IPS-18a (cell line): ENCODE results near the gene TAS1R1.
"Not testable (repeated sequence)": the region's sequence is repeated elsewhere in the genome, so short reads cannot be mapped to it uniquely, and the experiment has no call there.

ENCODE experiments used
- H3K27ac ChIP-seq: one replicate; pipeline ENCODE4 v1.5.1; 2013; ENCODE audit warnings: low read length
- H3K27me3 ChIP-seq: one replicate; pipeline ENCODE4 v1.6.1; 2013; ENCODE audit warnings: mild to moderate bottlenecking, low read length; ENCODE audit not compliant: control insufficient read depth, insufficient read depth
- H3K36me3 ChIP-seq: one replicate; pipeline ENCODE4 v1.6.1; 2013; ENCODE audit warnings: low read depth, low read length; ENCODE audit not compliant: control insufficient read depth
- H3K4me1 ChIP-seq: one replicate; pipeline ENCODE4 v1.6.1; 2013; ENCODE audit warnings: low read depth, low read length; ENCODE audit not compliant: control insufficient read depth
- H3K4me3 ChIP-seq: one replicate; pipeline ENCODE4 v1.5.1; 2013; ENCODE audit warnings: low read length
- H3K9ac ChIP-seq: one replicate; pipeline ENCODE4 v1.6.1; 2013; ENCODE audit warnings: mild to moderate bottlenecking, low read length, moderate library complexity
- H3K9me3 ChIP-seq: one replicate; pipeline ENCODE4 v1.6.1; 2013; ENCODE audit warnings: low read depth, low read length; ENCODE audit not compliant: control insufficient read depth

The TAS1R1 gene

DNA sequence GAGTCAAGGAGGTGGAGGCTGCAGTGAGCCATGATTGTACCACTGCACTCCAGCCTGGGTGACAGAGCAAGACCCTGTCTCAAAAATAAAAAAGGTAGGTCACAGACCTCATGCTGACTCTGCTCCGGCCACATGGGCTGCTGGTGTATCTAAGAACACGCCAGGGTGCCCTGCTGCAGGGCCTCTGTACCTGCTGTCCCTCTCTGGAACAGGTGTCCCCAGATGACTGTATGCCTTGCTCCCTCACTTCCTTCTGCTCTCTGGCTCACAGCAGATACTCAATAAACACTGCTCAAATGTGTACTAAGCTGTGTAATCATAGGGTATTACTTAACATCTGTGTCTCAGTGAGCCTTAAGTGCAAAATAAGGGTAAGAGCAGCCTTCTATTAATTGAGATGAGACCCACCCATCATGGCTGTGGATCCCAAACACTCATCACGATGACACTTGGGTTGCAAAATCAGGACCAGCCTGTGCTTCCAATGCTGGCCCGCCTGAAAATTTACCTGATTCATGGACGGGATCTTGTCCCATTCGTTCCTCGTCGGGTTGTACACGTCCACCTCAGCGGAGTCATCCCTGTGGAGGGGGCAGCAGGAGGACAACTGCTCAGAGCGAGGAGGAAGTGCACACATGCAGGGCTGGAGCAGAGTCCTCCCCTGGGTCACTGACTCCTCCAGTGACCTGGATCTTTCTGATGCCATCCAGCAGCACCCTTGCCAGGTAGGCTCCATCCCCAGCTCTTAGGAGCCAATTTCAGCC, 40.1 kb downstream of the TAS1R1 start:
- Histone ChIP-seq H3K36me3 (peaks cover 55% of the 10 kb centered on the region), H3K4me3 (no peak overlapping the region), H3K27ac (no peak overlapping the region), H3K9me3 (no peaks in the 10 kb centered on the region), H3K4me1 (peaks cover under 1% of the 10 kb centered on the region), H3K9ac (no peak overlapping the region), H3K27me3 (no peaks in the 10 kb centered on the region)

DNA sequence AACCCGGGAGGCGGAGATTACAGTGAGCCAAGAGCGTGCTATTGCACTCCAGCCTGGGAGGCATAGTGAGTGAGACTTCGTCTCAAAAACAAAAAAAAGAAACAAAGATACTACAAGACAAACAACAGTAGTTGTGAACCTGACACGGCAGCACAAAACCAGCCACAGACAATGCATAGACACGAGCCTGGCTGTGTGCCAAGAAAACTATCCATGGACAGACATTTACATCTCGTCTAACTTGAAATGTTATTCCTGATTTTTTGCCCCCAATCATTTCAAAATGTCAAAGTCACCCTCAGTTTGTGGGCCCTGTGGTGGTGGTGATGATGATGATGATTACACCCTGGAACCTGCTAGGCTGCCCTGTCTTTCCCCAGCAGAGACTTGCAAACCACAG, 41.2 kb downstream of the TAS1R1 start:
- Histone ChIP-seq H3K36me3 (peaks cover 51% of the 10 kb centered on the region), H3K27me3 (peaks cover 6% of the 10 kb centered on the region), H3K9me3 (no peaks in the 10 kb centered on the region), H3K27ac (no peak overlapping the region), H3K4me1 (peaks cover 8% of the 10 kb centered on the region), H3K9ac (no peak overlapping the region), H3K4me3 (no peak overlapping the region)

DNA sequence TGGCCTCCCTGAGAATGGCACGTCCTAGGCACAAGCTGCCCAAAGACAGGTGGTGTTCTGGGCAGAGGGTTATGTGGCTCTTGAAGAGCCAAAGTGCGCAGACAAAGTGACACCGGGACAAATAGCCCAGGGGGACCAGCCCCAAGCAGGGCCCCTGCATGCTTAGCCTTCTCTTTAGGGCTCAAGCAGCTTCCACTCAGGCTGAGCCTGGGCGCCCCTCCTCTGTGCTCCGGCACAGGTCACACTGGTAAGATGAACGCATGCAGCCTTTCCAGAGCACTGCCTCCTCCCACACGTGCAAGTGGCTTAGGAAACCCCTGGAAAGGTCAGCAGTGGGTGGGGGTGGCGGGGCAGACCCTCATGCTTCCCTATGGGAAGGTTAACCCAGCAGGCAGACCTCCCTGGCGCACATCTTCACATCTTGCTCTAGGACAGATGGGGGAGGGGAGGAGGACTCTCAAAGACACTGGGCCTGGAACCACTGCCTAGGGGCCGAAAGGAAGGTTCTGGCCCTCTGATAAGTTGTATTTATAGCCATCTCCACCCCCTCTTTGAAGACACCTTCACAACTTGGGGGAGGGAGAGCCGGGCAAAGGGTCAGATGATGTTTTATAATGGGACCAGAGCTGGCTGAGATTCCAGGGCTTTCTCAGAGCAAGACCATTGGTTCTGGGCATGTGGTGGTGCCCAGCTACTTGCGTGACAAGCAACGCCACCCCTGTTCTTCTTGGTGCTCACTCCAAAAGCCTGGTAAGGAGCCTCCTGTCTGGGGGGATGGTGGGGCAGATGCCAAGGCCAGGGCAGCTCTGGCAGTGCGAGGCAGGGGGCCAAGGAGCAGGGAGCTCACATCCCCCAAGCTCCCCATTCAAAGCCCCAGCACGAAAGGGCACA, 42.0 kb downstream of the TAS1R1 start:
- peaks cover 11% of the 10 kb centered on the region for H3K27me3 ChIP-seq
- H3K9me3 ChIP-seq: no peaks in the 10 kb centered on the region
- H3K9ac ChIP-seq: no peak overlapping the region
- H3K27ac ChIP-seq: no peak overlapping the region
- H3K36me3 ChIP-seq: peaks cover 47% of the 10 kb centered on the region
- H3K4me1 ChIP-seq: peaks cover 8% of the 10 kb centered on the region
- no peak overlapping the region for H3K4me3 ChIP-seq

DNA sequence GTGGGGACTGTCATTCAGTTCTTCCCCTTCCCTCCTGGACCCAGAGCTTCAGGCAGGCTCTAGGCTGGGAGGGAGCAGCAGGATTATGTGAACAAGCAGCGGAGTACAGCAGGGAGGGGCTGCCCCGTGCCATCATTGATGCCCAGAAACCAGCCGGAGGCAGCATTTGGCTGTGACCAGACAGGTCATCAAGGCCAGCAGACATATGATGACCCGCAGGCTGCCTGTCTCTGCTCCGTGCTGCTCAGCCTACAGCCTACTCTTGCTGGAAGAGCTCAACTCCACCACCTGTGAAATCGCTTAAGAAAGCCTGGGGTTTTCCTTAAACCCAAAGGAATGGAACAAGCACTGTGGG, 42.6 kb downstream of the TAS1R1 start:
- peaks cover 8% of the 10 kb centered on the region for H3K4me1 ChIP-seq
- H3K9ac ChIP-seq: no peak overlapping the region
- H3K27me3 ChIP-seq: peaks cover 11% of the 10 kb centered on the region
- no peak overlapping the region for H3K4me3 ChIP-seq
- no peaks in the 10 kb centered on the region for H3K9me3 ChIP-seq
- no peak overlapping the region for H3K27ac ChIP-seq
- peaks cover 43% of the 10 kb centered on the region for H3K36me3 ChIP-seq

DNA sequence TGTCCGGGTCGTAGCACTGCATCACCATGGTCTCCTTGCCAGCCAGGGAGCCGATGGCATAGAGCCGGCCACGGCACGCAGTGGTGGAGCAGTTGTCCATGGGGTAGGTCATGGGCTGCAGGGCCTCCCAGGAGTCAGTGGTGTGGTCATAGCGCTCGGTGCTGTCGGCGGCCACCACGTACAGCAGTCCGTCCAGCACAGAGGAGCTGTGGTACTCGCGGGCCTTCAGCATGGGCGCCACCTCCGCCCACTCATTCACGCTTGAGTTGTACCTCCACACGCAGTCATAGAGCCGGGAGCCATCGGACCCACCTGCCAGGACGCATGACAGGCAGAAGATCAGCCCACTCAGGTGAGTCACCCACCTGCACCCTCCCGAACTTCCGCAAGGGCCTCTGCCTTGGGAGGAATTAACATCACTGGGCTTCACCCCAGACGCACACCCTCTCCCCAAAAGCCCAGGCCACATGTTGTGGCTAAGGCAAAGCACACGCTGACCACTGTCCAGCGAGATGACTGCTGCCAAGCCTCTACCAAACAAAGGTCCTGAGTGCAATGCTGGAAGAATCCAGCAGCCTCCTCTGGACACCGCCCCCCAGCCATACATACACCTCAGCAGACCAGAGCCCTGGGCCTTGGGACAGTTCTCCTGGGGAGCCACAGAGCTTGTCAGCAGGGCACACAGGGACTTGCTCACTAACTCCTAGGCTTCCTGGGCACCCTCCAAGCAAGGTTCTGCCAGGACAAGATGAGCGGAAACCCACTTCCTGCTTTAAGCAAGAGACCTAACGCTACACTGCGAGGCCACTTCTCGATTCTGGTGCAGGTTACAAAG, 44.3 kb downstream of the TAS1R1 start:
- Histone ChIP-seq H3K36me3 (peaks cover 34% of the 10 kb centered on the region), H3K27ac (no peak overlapping the region), H3K9me3 (no peaks in the 10 kb centered on the region), H3K4me3 (no peak overlapping the region), H3K9ac (no peak overlapping the region), H3K27me3 (peaks cover 11% of the 10 kb centered on the region), H3K4me1 (peaks cover 17% of the 10 kb centered on the region)

DNA sequence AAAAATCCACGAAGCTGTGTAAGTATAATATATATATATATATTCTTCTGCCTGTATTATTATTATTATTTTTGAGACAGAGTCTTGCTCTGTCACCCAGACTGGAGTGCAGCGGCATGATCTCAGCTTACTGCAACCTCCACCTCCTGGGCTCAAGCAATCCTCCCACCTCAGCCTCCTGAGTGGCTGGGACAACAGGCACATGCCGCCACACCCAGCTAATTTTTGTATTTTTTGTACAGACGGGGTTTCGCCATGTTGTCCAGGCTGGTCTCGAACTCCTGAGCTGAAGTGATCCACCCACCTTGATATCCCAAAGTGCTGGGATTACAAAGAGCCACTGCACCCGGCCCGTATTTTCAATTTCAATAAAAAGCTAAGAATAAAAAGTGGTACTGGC, 44.9 kb downstream of the TAS1R1 start:
- Histone ChIP-seq H3K27me3 (peaks cover 11% of the 10 kb centered on the region), H3K36me3 (peaks cover 31% of the 10 kb centered on the region), H3K4me1 (peaks cover 19% of the 10 kb centered on the region), H3K4me3 (peak overlapping the region; percentile 90)
- not testable (repeated sequence) for H3K9me3 ChIP-seq, H3K9ac ChIP-seq, H3K27ac ChIP-seq

DNA sequence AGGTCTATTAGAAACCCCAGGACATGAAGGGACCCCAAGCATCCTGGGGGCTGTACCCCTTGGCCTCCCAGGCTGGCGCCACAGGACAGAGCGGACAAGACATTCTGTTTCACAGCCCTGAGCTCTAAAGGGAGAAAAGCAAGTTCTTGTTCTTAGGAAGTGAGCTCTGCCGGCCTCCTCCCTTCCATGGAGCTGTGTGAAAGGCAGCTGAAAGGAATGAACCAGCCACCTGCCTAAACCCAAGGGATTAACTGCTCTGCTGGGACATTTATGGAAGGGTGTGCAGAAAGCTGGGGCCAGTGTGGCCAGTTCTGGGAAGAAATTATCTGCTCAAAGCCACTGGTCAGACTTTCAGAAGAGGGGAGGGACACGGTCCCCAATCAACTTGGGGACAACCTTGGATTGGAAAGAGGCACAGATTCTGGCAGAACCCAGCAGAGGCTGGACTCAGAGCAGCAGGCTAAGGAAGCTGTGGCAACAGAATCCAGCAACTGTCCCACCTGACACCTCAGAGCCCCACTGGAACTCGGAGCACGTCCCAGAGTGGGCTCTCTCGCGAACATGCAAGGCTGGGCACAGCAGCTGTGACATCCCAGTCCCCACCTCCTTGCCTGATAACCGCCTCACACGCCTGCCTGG, 45.4 kb downstream of the TAS1R1 start:
- H3K9ac ChIP-seq: peak overlapping the region; percentile 75
- peaks cover 19% of the 10 kb centered on the region for H3K4me1 ChIP-seq
- peaks cover 11% of the 10 kb centered on the region for H3K27me3 ChIP-seq
- peaks cover 25% of the 10 kb centered on the region for H3K36me3 ChIP-seq
- H3K4me3 ChIP-seq: peak overlapping the region; percentile 90
- peak overlapping the region; percentile 21 for H3K27ac ChIP-seq
- H3K9me3 ChIP-seq: no peaks in the 10 kb centered on the region

DNA sequence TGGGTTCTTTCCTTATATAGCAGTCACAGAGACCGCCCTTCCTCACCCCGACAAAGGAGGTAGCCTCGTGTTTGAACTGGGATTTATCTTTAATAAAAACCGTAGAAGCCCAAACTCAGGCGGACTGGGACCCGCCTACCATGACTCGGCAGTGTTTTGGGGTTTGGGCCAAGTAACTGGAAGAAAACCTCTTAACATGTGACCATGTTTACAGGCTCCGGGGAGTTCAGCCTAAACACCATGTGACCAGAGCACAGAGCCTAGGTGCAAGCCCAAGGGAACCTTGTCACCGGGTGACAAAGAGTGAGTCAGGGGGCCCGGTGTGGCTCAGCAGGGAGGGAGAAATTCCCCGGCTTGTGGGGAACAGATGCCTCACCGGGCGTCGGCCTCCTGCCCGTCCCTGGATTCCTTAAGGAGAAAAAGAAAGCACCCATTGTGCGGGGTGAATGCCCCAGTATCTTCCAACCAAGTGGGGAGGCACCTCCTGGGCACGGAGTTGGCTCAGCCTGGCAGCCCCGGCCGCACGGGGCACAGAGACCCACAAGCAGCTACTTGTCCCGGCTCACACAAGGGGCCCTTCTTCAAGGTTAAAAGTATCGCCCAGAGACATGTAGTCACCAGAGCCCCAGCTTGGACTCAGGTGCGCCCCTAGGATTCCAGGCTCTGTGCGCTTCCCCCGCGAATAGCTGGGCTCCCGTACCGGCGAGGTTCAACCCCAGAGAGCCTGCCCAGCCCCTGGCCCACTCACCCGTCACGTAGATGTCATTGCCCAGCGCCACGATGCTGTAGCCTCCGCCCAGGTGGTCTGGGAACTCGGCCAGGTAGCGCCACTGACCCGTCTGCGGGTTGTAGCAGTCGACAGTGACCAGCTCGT, 46.2 kb downstream of the TAS1R1 start:
- Histone ChIP-seq H3K9ac (peak overlapping the region; percentile 75), H3K9me3 (no peaks in the 10 kb centered on the region), H3K4me3 (peak overlapping the region; percentile 90), H3K27ac (peak overlapping the region; percentile 21), H3K27me3 (peaks cover 11% of the 10 kb centered on the region), H3K36me3 (peaks cover 20% of the 10 kb centered on the region), H3K4me1 (peaks cover 19% of the 10 kb centered on the region)

DNA sequence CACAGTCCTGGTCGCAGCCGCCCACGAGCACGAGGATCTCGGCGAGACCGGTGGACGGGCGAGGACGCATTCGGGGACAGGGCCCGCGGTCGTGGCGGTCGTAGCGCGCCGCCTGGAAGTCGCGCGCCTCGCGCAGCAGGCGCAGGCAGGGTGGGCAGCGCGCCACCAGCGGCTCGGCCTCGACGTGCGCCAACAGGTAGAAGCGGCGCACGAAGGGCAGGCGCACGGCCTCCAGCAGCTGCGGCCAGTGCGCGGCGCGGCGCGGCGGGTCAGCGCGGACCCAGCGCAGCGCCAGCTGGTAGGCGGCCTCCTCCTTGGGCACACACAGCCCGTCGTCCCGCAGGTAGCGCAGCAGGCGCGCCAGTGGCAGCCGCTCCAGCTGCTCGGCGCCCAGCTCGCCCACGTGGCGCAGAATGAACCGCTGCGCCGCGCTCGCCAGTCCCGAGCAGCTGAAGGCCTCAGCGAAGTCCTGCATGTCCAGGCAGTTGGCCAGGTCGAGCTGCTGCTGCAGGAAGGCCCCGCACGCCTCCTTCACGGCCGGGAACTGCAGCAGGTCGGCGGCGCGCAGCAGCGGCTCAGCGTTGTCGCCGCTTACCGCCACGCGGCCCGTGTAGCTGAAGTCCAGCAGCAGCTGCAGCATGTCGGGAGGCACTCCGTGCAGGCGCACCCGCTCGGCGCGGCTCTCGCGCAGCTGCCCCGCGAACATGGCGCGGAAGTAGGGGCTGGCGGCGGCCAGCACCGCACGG, 47.0 kb downstream of the TAS1R1 start:
- H3K9me3 ChIP-seq: no peaks in the 10 kb centered on the region
- peak overlapping the region; percentile 90 for H3K4me3 ChIP-seq
- H3K36me3 ChIP-seq: peaks cover 11% of the 10 kb centered on the region
- H3K4me1 ChIP-seq: peaks cover 19% of the 10 kb centered on the region
- H3K9ac ChIP-seq: peak overlapping the region; percentile 75
- H3K27ac ChIP-seq: no peak overlapping the region
- H3K27me3 ChIP-seq: peaks cover 11% of the 10 kb centered on the region
